Lower leg skin (tissue), 4 donors: ENCODE data around the gene FCAMR. TPM values are rescaled to one million over a fixed set of nuclear protein-coding genes. Genes with fewer than 3 reads are reported as not detected.

Source experiments
- DNase-seq, 2 donors: peaks; one replicate each; pipeline ENCODE4 v3.0.0-alpha.2; 2019; ENCODE audit warnings: low spot score in 2 of 2
- H3K4me3 ChIP-seq: fragments of 200-600 bp; sonication (generic); 2 replicates; pipeline ENCODE4 v1.5.1; 2017; ENCODE audit warnings: mild to moderate bottlenecking, low read depth; ENCODE audit not compliant: poor library complexity, severe bottlenecking
- CTCF ChIP-seq, 3 donors: fragments of 450-650 bp; IDR thresholded peaks; one replicate each; pipeline ENCODE4 v1.5.1; 2016; ENCODE audit warnings: antibody characterized with exemption in 3 of 3, mild to moderate bottlenecking in 3 of 3, moderate library complexity in 2 of 3
- POLR2A ChIP-seq, 2 donors: fragments of 450-650 bp; IDR thresholded peaks; one replicate each; pipeline ENCODE4 v1.6.1; 2016 to 2017; ENCODE audit warnings: antibody characterized with exemption in 2 of 2, mild to moderate bottlenecking in 1 of 2, moderate library complexity in 1 of 2
- WGBS, 2 donors: methylation state at CpG; one replicate each; pipeline ENCODE4 v1.1.5; 2018; 5-methylcytosine and 5-hydroxymethylcytosine counted together
- intact Hi-C: fragments of 100-400 bp; cut with DNase I; formaldehyde crosslinking; loops from one replicate; pipeline ENCODE4 v1.15.0; 2023; ENCODE audit warnings: low total_unique reads
- total RNA-seq, 4 donors: library from RNA; depleted of rRNA; stranded (reverse); fragments of >200 nt; gene quantifications; one replicate each; pipeline ENCODE4 v1.1.0, GENCODE V29; 2016

The FCAMR gene
- total RNA-seq, 4 donors from 2014 or later = not detected

GRCh38 chr1:206978259-206978658 lies 8.0 kb upstream of the FCAMR start:
- H3K4me3 ChIP-seq = no peak overlapping the region
- intact Hi-C loops = no loop called here
- TF ChIP-seq CTCF (IDR thresholded peaks at IDR 0.05) (no peak), POLR2A (IDR thresholded peaks at IDR 0.05) (no peak)
- WGBS, 2 donors = 80 to 81% methylated on average over 7 of the region's 7 CpGs
- no peak for DNase-seq

DNA sequence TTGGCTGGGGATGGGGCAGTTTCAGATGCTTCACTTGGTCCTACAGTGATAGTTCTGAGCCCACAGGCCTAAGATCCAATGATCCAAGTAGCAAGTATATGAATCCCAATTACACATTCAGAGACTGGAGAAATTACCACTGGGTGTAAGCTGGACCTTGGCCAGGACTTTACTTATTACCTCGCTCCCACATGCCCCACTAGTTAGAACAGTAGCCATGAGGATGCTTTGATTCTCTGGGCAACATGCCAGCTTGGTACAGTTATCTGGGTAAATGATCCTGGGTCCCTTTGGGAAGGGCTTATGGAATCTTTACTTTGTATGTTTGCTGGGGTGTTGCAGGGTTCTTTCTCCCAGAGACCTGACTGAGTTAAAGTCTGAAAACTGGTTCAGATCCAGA lies 5.0 kb upstream of the FCAMR start:
- intact Hi-C loops = no loop called here
- no peak overlapping the region for H3K4me3 ChIP-seq
- 69 to 74% methylated on average over 1 of the region's 1 CpG for WGBS, 2 donors
- TF ChIP-seq POLR2A (IDR thresholded peaks at IDR 0.05) (no peak), CTCF (IDR thresholded peaks at IDR 0.05) (no peak)
- peak in 1 of 2 donors; percentile 32 for DNase-seq

GRCh38 chr1:206974140-206974539 lies 3.9 kb upstream of the FCAMR start:
- DNase-seq = peak in 1 of 2 donors; percentile 43
- intact Hi-C loops = no loop called here
- no peak for TF ChIP-seq POLR2A (IDR thresholded peaks at IDR 0.05)
- TF ChIP-seq CTCF (IDR thresholded peaks at IDR 0.05) = no peak
- no peak overlapping the region for H3K4me3 ChIP-seq
- WGBS, 2 donors = 92 to 93% methylated on average over 3 of the region's 3 CpGs

DNA sequence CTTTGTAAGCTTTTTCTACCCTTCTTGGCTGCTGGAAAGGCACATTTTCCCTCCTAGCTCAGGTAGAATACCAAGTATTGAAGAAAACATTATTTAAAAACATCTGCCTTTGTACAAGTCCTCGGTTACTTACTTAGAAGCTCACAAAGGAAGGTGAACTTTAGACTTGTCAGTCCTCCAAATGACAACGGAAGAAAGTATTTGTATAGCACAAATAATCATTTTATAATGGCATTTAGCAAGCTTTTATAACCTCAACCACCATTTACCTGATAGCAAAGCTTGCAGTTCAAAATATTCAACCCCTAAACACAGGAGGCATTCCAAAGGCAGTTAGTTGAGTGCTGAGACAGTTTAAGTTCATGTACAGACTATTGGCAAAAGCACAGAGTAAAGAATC lies 2.5 kb upstream of the FCAMR start:
- 80 to 91% methylated on average over 2 of the region's 2 CpGs for WGBS, 2 donors
- H3K4me3 ChIP-seq = no peak overlapping the region
- TF ChIP-seq POLR2A (IDR thresholded peaks at IDR 0.05) (no peak), CTCF (IDR thresholded peaks at IDR 0.05) (no peak)
- DNase-seq = no peak
- intact Hi-C loops = no loop called here

DNA sequence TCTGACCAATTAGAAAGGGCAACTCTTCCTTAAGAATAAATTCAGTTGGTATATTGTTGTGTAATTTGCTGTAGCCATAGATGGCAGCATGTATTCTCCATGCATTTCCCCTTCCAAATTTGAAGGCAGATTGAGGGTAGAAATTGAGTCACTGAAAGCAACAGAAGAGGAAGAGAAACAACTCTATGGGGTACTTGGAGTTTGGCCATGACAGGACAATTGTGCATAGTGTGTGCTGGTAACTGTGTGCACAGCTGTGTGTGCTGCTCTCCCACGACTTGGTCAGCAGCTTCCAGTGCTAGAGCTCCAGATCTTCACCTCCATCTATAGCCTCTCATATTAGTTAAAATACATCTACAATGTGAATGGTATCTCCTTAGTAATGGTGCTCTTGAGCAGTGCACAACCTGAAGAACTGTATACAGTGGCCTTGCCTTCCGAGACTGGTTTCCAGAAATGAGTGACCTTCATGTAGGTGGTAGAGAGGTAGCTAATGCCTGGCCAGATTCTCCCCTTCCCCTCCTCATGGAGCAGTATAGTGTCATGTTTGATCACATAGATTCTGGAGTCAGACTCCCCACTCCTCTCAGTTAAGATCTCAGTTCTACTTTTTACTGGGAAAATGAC lies 882 bp upstream of the FCAMR start:
- H3K4me3 ChIP-seq = no peak overlapping the region
- intact Hi-C loops = no loop called here
- 76 to 80% methylated on average over 2 of the region's 2 CpGs for WGBS, 2 donors
- peak in 1 of 2 donors; percentile 6 for DNase-seq
- TF ChIP-seq POLR2A (IDR thresholded peaks at IDR 0.05) = no peak
- TF ChIP-seq CTCF (IDR thresholded peaks at IDR 0.05) = no peak

GRCh38 chr1:206969090-206969489 lies 1.2 kb downstream of the FCAMR start:
- no peak overlapping the region for H3K4me3 ChIP-seq
- 33 to 38% methylated on average over 5 of the region's 5 CpGs for WGBS, 2 donors
- DNase-seq = peak in 1 of 2 donors; percentile 49
- no peak for TF ChIP-seq POLR2A (IDR thresholded peaks at IDR 0.05)
- TF ChIP-seq CTCF (IDR thresholded peaks at IDR 0.05) = no peak
- intact Hi-C loops = no loop called here
